Hepatocyte (in vitro differentiated cells): ENCODE measurements around the gene COG7. TPM values are rescaled to one million over a fixed set of nuclear protein-coding genes. Genes with fewer than 3 reads are reported as not detected.
A peak's percentile ranks its signal among the peaks of the same experiment; 100 is the strongest.

Source experiments
- DNase-seq: peaks from one replicate; pipeline ENCODE4 v3.0.0-alpha.2; 2016; ENCODE audit warnings: low spot score
- H2AFZ ChIP-seq: fragments of 200-600 bp; sonication (generic); 2 replicates; pipeline ENCODE4 v1.6.0; 2016; ENCODE audit warnings: antibody characterized with exemption, mild to moderate bottlenecking
- H3K27ac ChIP-seq: fragments of 200-600 bp; sonication (generic); 2 replicates; pipeline ENCODE4 v1.5.1; 2016; ENCODE audit warnings: mild to moderate bottlenecking
- H3K27me3 ChIP-seq: fragments of 200-600 bp; sonication (generic); 2 replicates; pipeline ENCODE4 v1.6.1; 2016
- H3K36me3 ChIP-seq: fragments of 200-600 bp; sonication (generic); replicated peaks from 2 replicates; pipeline ENCODE4 v1.5.1; 2016; ENCODE audit warnings: low read depth; ENCODE audit not compliant: insufficient read depth
- H3K4me1 ChIP-seq: fragments of 200-600 bp; sonication (generic); 2 replicates; pipeline ENCODE4 v1.5.1; 2016; ENCODE audit warnings: mild to moderate bottlenecking, moderate library complexity; ENCODE audit not compliant: insufficient read depth
- H3K4me2 ChIP-seq: fragments of 200-600 bp; sonication (generic); 2 replicates; pipeline ENCODE4 v1.6.0; 2016
- H3K4me3 ChIP-seq: fragments of 200-600 bp; sonication (generic); 2 replicates; pipeline ENCODE4 v1.5.1; 2016; ENCODE audit warnings: mild to moderate bottlenecking
- H3K79me2 ChIP-seq: fragments of 200-600 bp; sonication (generic); 2 replicates; pipeline ENCODE4 v1.6.0; 2017; ENCODE audit warnings: mild to moderate bottlenecking
- H3K9me2 ChIP-seq: fragments of 200-600 bp; sonication (generic); replicated peaks from 2 replicates; pipeline ENCODE4 v1.6.0; 2017; ENCODE audit warnings: mild to moderate bottlenecking; ENCODE audit not compliant: insufficient read depth
- H3K9me3 ChIP-seq: fragments of 200-600 bp; sonication (generic); 2 replicates; pipeline ENCODE4 v1.5.1; 2016; ENCODE audit warnings: low read depth, mild to moderate bottlenecking
- H4K20me1 ChIP-seq: fragments of 200-600 bp; sonication (generic); 2 replicates; pipeline ENCODE4 v1.6.0; 2016; ENCODE audit warnings: mild to moderate bottlenecking; ENCODE audit not compliant: insufficient read depth, poor library complexity, severe bottlenecking
- CTCF ChIP-seq: fragments of 200-600 bp; sonication (generic); IDR thresholded peaks from 2 replicates; pipeline ENCODE4 v1.5.1; 2016; ENCODE audit warnings: antibody characterized with exemption, mild to moderate bottlenecking; ENCODE audit not compliant: poor library complexity
- EZH2 ChIP-seq: fragments of 200-600 bp; sonication (generic); IDR thresholded peaks from 2 replicates; pipeline ENCODE4 v1.6.1; 2016; ENCODE audit warnings: antibody characterized with exemption, mild to moderate bottlenecking, borderline replicate concordance
- EZH2phosphoT487 ChIP-seq: fragments of 200-600 bp; sonication (generic); IDR thresholded peaks from one replicate; pipeline ENCODE4 v1.6.1; 2018; ENCODE audit warnings: antibody characterized with exemption, mild to moderate bottlenecking, low read depth, moderate library complexity; ENCODE audit not compliant: unreplicated experiment, severe bottlenecking
- WGBS: methylation state at CpG from one replicate; pipeline ENCODE4 v1.1.6; 2016; ENCODE audit warnings: low lambda C conversion rate; ENCODE audit errors: missing lambda C conversion rate; 5-methylcytosine and 5-hydroxymethylcytosine counted together
- polyA plus RNA-seq: library from polyadenylated mRNA; unstranded; fragments of >200 nt; fragmentation: Nextera tagmentation; extraction: Ambion mirVana; gene quantifications from 2 replicates; pipeline ENCODE4 v1.2.1, GENCODE V29; 2016
- total RNA-seq: library from RNA; depleted of rRNA; stranded (reverse); fragments of >200 nt; gene quantifications from 2 replicates; pipeline ENCODE4 v1.2.3, GENCODE V29; 2014

The COG7 gene
- total and polyA plus RNA-seq, 2 experiments from 2014 or later: 13.5 to 15.4 TPM

DNA sequence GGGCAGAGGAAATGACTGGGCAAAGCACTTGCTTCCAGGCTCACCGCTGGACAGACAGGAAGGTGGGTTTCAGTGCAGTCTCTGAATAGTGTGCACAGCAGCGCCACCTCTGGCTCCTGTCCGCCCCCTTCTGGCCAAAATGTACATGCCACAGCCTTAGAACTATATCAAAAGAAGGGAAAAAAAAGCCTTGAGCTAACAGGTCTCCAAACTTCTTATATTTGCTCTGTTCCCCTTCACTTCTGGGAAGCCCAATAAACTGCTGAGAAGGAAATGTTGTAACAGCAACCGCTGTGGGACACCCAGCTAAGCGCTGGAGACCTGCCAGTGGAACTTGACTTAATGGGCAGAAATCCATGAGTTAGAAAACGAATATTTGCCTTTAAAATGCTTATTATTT is 17.5 kb downstream of the COG7 start:
- Histone ChIP-seq H3K79me2 (no peaks in the 10 kb centered on the region), H3K4me2 (no peak overlapping the region), H3K4me1 (no peaks in the 10 kb centered on the region), H3K9me2 (no peaks in the 10 kb centered on the region), H3K27me3 (no peaks in the 10 kb centered on the region), H3K9me3 (no peaks in the 10 kb centered on the region), H3K4me3 (no peak overlapping the region), H2AFZ (no peak overlapping the region), H3K27ac (no peak overlapping the region), H4K20me1 (no peaks in the 10 kb centered on the region), H3K36me3 (peaks cover 5% of the 10 kb centered on the region)
- DNase-seq: peak; percentile 71
- 48% methylated on average over 6 of the region's 6 CpGs for WGBS
- peak; percentile 66 for TF ChIP-seq CTCF
- no peak for TF ChIP-seq EZH2
- TF ChIP-seq EZH2phosphoT487: no peak

DNA sequence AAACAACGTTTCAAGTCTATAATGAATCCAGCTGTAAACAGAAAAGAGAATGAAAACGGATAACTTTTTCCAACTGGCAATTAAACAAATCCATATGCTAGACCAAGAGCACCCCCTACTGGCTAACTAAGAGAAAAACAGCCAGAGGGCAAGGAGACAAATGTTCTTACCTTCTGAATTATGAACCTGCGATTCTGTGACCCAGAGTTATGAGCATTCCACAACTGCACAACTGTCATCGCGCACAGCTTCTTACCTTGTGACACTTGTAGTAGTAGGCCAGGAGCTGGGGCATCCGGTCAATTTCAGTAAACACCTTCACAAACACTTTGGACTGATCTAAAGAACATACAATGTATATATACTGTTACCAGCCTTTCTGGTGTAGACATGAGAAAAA is 18.6 kb downstream of the COG7 start:
- Histone ChIP-seq H3K4me3 (no peak overlapping the region), H3K9me2 (no peaks in the 10 kb centered on the region), H2AFZ (no peak overlapping the region), H3K27me3 (no peaks in the 10 kb centered on the region), H3K36me3 (peaks cover 5% of the 10 kb centered on the region), H3K79me2 (no peaks in the 10 kb centered on the region), H3K9me3 (no peaks in the 10 kb centered on the region), H3K4me2 (no peak overlapping the region), H3K27ac (no peak overlapping the region), H4K20me1 (no peaks in the 10 kb centered on the region), H3K4me1 (no peaks in the 10 kb centered on the region)
- DNase-seq: peak; percentile 78
- TF ChIP-seq EZH2phosphoT487 (no peak), CTCF (peak; percentile 84)
- 26% methylated on average over 6 of the region's 6 CpGs for WGBS

DNA sequence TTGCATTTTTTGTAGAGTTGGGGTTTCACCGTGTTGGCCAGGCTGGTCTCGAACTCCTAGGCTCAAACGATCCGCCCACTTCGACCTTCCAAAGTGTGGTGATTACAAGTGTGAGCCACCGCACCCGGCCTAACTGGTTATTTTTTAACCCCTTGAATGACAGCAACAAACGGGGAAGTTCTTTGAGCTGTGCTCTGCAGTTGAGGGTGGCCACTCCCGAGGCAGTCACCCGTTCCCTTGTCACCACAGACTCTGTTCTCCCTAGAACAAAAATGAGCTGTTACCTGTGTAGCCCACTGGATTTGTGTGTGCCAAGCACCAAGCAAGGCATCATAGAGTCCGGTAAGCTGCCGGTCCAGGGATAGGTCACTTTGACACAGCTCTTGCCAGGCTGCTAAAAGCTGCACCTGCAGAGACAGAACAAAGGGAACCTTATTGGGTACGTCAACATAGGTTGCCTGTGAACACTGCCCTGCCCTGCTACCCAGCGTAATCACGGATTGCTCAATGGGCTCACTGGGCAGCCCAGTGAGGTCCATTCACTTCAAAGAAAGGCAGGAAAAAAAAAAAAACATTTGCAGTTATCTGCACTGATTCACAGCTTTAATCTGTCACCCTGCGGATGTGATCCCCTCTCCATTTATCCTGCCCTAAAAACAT is 19.6 kb downstream of the COG7 start:
- WGBS: 87% methylated on average over 16 of the region's 16 CpGs
- H3K27me3 ChIP-seq: no peaks in the 10 kb centered on the region
- peaks cover 5% of the 10 kb centered on the region for H3K36me3 ChIP-seq
- DNase-seq: no peak
- no peak overlapping the region for H3K4me2 ChIP-seq
- no peak overlapping the region for H2AFZ ChIP-seq
- H3K4me3 ChIP-seq: no peak overlapping the region
- H3K9me3 ChIP-seq: no peaks in the 10 kb centered on the region
- H3K27ac ChIP-seq: no peak overlapping the region
- H4K20me1 ChIP-seq: no peaks in the 10 kb centered on the region
- no peaks in the 10 kb centered on the region for H3K4me1 ChIP-seq
- TF ChIP-seq CTCF (no peak), EZH2phosphoT487 (no peak), EZH2 (no peak)
- no peaks in the 10 kb centered on the region for H3K79me2 ChIP-seq
- H3K9me2 ChIP-seq: no peaks in the 10 kb centered on the region
